GM23338 (cell line): ENCODE measurements around the gene HCLS1. TPM values are rescaled to one million over a fixed set of nuclear protein-coding genes. Genes with fewer than 3 reads are reported as not detected.

ENCODE experiments used
- ATAC-seq: fragments of 200-7000 bp; cut with Tn5 transposase; 3 replicates; pipeline ENCODE4 v1.9.1; 2020
- DNase-seq: peaks from one replicate; pipeline ENCODE4 v3.0.0-alpha.2; 2015; ENCODE audit warnings: low spot score
- H2AFZ ChIP-seq: fragments of 200-600 bp; sonication (generic); 2 replicates; pipeline ENCODE4 v1.8.0; 2016; ENCODE audit warnings: antibody characterized with exemption, mild to moderate bottlenecking, moderate library complexity
- H3F3A ChIP-seq: fragments of 200-600 bp; sonication (generic); replicated peaks from 2 replicates; pipeline ENCODE4 v1.8.0; 2017; ENCODE audit warnings: antibody characterized with exemption, mixed run types, low read depth
- H3K27ac ChIP-seq: fragments of 200-600 bp; sonication (generic); 2 replicates; pipeline ENCODE4 v1.6.1; 2016; ENCODE audit warnings: low read depth
- H3K27me3 ChIP-seq: fragments of 200-600 bp; sonication (generic); 2 replicates; pipeline ENCODE4 v1.8.0; 2016; ENCODE audit warnings: mild to moderate bottlenecking, mixed run types, moderate library complexity; ENCODE audit not compliant: insufficient read depth
- H3K36me3 ChIP-seq: fragments of 200-600 bp; sonication (generic); 2 replicates; pipeline ENCODE4 v1.8.0; 2016; ENCODE audit warnings: mild to moderate bottlenecking; ENCODE audit not compliant: insufficient read depth
- H3K4me1 ChIP-seq: fragments of 200-600 bp; sonication (generic); 2 replicates; pipeline ENCODE4 v1.8.0; 2016; ENCODE audit warnings: mild to moderate bottlenecking, moderate library complexity; ENCODE audit not compliant: insufficient read depth
- H3K4me2 ChIP-seq: fragments of 200-600 bp; sonication (generic); 2 replicates; pipeline ENCODE4 v1.7.1; 2017; ENCODE audit warnings: mixed run types
- H3K4me3 ChIP-seq: fragments of 200-600 bp; sonication (generic); 2 replicates; pipeline ENCODE4 v1.6.1; 2016; ENCODE audit warnings: mixed run types
- H3K79me2 ChIP-seq: fragments of 200-600 bp; sonication (generic); replicated peaks from 2 replicates; pipeline ENCODE4 v1.8.0; 2017; ENCODE audit warnings: mild to moderate bottlenecking; ENCODE audit not compliant: insufficient read depth
- H3K9me2 ChIP-seq: fragments of 200-600 bp; sonication (generic); 2 replicates; pipeline ENCODE4 v1.8.0; 2017; ENCODE audit not compliant: insufficient read depth
- H4K20me1 ChIP-seq: fragments of 200-600 bp; sonication (generic); replicated peaks from 2 replicates; pipeline ENCODE4 v1.8.0; 2017; ENCODE audit warnings: mild to moderate bottlenecking; ENCODE audit not compliant: insufficient read depth
- H3K27ac Mint-ChIP-seq: 2 replicates; pipeline ENCODE4 v1.8.0; 2020; ENCODE audit warnings: inconsistent platforms, mild to moderate bottlenecking, moderate library complexity, mixed read lengths
- H3K27me3 Mint-ChIP-seq: 3 replicates; pipeline ENCODE4 v1.8.0; 2022; ENCODE audit warnings: low read depth, mild to moderate bottlenecking, moderate library complexity, mixed read lengths, inconsistent platforms; ENCODE audit not compliant: insufficient read depth, poor library complexity
- H3K36me3 Mint-ChIP-seq: 3 replicates; pipeline ENCODE4 v1.8.0; 2021; ENCODE audit warnings: low read depth, mild to moderate bottlenecking, inconsistent platforms, moderate library complexity, mixed read lengths
- H3K4me1 Mint-ChIP-seq: 3 replicates; pipeline ENCODE4 v1.8.0; 2020; ENCODE audit warnings: mild to moderate bottlenecking, inconsistent platforms, mixed read lengths
- H3K4me3 Mint-ChIP-seq: 3 replicates; pipeline ENCODE4 v1.8.0; 2021; ENCODE audit warnings: moderate library complexity, mild to moderate bottlenecking, inconsistent platforms, mixed read lengths
- H3K9me3 Mint-ChIP-seq: 3 replicates; pipeline ENCODE4 v1.8.0; 2020; ENCODE audit warnings: moderate library complexity, mild to moderate bottlenecking, inconsistent platforms, mixed read lengths
- EZH2 ChIP-seq: fragments of 200-600 bp; sonication (generic); IDR thresholded peaks from one replicate; pipeline ENCODE4 v1.8.0; 2017; ENCODE audit warnings: antibody characterized with exemption, mild to moderate bottlenecking, low read depth; ENCODE audit not compliant: unreplicated experiment
- JUNB ChIP-seq: IDR thresholded peaks from one replicate; pipeline ENCODE4 v1.6.1; 2016; ENCODE audit warnings: antibody characterized with exemption; ENCODE audit not compliant: unreplicated experiment
- polyA plus RNA-seq: library from polyadenylated mRNA; unstranded; fragments of >200 nt; fragmentation: Nextera tagmentation; extraction: Ambion mirVana; gene quantifications from 2 replicates; pipeline ENCODE4 v1.2.1, GENCODE V29; 2016
- total RNA-seq: library from RNA; depleted of rRNA; stranded (reverse); fragments of >200 nt; shearing (Covaris generic); gene quantifications from 2 replicates; pipeline ENCODE4 v1.2.3, GENCODE V29; 2014
- TF ChIP-seq, protein P1 (sequence below): fragments of 250-450 bp; sonication (Bioruptor Pico); IDR thresholded peaks from 2 replicates; pipeline ENCODE4 v1.5.0; 2020; ENCODE audit warnings: mild to moderate bottlenecking, moderate library complexity
- TF ChIP-seq, protein P2 (sequence below): IDR thresholded peaks from one replicate; pipeline ENCODE4 v1.6.1; 2018; ENCODE audit warnings: antibody characterized with exemption; ENCODE audit not compliant: unreplicated experiment
- TF ChIP-seq, protein P3 (sequence below): IDR thresholded peaks from 2 replicates; pipeline ENCODE4 v1.6.1; 2016; ENCODE audit warnings: antibody characterized with exemption

HCLS1 gene
- total and polyA plus RNA-seq, 2 experiments from 2014 or later = 0.66 to 1.1 TPM

DNA sequence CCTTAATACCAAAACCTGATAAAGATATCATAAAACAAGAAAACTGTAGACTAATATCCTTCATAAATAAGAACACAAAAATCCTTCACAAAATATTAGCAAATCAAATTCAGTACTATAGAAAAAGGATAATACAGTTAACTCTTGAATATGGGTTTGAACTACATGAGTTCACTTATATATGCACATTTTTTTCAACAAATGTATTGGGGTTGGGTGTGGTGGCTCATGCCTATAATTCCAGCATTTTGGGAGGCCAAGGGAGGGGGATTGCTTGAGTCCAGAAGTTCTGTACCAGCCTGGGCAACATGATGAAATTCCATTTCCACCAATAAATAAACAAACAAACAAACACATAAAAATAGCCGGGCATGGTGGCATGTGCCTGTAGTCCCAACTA is 49.6 kb upstream of the HCLS1 start (continued):
- TF ChIP-seq, protein P1, sequence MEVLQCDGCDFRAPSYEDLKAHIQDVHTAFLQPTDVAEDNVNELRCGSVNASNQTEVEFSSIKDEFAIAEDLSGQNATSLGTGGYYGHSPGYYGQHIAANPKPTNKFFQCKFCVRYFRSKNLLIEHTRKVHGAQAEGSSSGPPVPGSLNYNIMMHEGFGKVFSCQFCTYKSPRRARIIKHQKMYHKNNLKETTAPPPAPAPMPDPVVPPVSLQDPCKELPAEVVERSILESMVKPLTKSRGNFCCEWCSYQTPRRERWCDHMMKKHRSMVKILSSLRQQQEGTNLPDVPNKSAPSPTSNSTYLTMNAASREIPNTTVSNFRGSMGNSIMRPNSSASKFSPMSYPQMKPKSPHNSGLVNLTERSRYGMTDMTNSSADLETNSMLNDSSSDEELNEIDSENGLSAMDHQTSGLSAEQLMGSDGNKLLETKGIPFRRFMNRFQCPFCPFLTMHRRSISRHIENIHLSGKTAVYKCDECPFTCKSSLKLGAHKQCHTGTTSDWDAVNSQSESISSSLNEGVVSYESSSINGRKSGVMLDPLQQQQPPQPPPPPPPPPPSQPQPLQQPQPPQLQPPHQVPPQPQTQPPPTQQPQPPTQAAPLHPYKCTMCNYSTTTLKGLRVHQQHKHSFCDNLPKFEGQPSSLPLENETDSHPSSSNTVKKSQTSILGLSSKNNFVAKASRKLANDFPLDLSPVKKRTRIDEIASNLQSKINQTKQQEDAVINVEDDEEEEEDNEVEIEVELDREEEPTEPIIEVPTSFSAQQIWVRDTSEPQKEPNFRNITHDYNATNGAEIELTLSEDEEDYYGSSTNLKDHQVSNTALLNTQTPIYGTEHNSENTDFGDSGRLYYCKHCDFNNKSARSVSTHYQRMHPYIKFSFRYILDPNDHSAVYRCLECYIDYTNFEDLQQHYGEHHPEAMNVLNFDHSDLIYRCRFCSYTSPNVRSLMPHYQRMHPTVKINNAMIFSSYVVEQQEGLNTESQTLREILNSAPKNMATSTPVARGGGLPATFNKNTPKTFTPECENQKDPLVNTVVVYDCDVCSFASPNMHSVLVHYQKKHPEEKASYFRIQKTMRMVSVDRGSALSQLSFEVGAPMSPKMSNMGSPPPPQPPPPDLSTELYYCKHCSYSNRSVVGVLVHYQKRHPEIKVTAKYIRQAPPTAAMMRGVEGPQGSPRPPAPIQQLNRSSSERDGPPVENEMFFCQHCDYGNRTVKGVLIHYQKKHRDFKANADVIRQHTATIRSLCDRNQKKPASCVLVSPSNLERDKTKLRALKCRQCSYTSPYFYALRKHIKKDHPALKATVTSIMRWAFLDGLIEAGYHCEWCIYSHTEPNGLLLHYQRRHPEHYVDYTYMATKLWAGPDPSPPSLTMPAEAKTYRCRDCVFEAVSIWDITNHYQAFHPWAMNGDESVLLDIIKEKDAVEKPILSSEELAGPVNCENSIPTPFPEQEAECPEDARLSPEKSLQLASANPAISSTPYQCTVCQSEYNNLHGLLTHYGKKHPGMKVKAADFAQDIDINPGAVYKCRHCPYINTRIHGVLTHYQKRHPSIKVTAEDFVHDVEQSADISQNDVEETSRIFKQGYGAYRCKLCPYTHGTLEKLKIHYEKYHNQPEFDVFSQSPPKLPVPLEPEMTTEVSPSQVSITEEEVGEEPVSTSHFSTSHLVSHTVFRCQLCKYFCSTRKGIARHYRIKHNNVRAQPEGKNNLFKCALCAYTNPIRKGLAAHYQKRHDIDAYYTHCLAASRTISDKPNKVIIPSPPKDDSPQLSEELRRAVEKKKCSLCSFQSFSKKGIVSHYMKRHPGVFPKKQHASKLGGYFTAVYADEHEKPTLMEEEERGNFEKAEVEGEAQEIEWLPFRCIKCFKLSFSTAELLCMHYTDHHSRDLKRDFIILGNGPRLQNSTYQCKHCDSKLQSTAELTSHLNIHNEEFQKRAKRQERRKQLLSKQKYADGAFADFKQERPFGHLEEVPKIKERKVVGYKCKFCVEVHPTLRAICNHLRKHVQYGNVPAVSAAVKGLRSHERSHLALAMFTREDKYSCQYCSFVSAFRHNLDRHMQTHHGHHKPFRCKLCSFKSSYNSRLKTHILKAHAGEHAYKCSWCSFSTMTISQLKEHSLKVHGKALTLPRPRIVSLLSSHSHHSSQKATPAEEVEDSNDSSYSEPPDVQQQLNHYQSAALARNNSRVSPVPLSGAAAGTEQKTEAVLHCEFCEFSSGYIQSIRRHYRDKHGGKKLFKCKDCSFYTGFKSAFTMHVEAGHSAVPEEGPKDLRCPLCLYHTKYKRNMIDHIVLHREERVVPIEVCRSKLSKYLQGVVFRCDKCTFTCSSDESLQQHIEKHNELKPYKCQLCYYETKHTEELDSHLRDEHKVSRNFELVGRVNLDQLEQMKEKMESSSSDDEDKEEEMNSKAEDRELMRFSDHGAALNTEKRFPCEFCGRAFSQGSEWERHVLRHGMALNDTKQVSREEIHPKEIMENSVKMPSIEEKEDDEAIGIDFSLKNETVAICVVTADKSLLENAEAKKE = no peak
- no peak for TF ChIP-seq EZH2
- TF ChIP-seq, protein P2, sequence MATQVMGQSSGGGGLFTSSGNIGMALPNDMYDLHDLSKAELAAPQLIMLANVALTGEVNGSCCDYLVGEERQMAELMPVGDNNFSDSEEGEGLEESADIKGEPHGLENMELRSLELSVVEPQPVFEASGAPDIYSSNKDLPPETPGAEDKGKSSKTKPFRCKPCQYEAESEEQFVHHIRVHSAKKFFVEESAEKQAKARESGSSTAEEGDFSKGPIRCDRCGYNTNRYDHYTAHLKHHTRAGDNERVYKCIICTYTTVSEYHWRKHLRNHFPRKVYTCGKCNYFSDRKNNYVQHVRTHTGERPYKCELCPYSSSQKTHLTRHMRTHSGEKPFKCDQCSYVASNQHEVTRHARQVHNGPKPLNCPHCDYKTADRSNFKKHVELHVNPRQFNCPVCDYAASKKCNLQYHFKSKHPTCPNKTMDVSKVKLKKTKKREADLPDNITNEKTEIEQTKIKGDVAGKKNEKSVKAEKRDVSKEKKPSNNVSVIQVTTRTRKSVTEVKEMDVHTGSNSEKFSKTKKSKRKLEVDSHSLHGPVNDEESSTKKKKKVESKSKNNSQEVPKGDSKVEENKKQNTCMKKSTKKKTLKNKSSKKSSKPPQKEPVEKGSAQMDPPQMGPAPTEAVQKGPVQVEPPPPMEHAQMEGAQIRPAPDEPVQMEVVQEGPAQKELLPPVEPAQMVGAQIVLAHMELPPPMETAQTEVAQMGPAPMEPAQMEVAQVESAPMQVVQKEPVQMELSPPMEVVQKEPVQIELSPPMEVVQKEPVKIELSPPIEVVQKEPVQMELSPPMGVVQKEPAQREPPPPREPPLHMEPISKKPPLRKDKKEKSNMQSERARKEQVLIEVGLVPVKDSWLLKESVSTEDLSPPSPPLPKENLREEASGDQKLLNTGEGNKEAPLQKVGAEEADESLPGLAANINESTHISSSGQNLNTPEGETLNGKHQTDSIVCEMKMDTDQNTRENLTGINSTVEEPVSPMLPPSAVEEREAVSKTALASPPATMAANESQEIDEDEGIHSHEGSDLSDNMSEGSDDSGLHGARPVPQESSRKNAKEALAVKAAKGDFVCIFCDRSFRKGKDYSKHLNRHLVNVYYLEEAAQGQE = no peak

DNA sequence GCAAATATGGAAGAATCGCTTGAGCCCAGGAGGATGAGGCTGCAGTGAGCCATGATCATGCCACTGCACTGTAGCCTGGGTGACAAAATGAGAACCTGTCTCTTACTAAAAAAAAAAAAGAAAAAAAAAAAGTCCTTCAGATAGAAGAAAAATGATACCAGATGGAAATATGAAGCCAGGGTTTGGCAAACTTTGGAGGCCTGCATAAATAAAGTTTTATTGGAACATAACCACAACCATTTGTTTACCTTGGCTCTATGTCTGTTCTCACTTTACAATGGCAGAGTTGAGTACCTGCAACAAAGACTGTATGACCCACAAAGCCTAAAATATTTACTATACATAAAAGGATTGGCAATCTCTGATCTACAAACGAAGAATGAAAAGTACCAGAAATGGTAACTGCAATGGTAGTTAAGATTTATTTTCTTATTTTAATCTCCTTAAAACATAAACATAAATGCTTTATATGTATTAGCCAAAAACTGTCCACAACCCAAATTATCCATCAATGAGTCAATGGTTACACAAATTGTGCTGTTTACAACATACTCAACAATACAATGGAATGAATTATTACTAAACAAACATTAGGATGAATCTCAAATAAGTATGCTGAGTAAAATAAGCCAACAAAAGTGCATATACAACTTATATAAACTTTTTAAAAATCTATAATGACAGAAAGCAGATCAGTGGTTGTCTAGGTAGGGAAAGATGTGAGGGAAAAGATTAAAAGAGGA is 47.0 kb upstream of the HCLS1 start:
- no peaks in the 10 kb centered on the region for H3F3A ChIP-seq
- no peak overlapping the region for H3K4me3 Mint-ChIP-seq
- no peaks in the 10 kb centered on the region for H3K9me3 Mint-ChIP-seq
- H3K36me3 ChIP-seq = no peaks in the 10 kb centered on the region
- DNase-seq (no peak), ATAC-seq (no peak)
- H3K4me1 ChIP-seq = no peaks in the 10 kb centered on the region
- peaks cover 2% of the 10 kb centered on the region; the same call in 1 of the 3 replicates for H3K4me1 Mint-ChIP-seq
- H3K27me3 ChIP-seq = no peaks in the 10 kb centered on the region
- no peak overlapping the region for H3K27ac ChIP-seq
- no peaks in the 10 kb centered on the region for H3K27me3 Mint-ChIP-seq
- H3K27ac Mint-ChIP-seq = no peak overlapping the region
- no peak overlapping the region for H3K4me3 ChIP-seq
- H3K79me2 ChIP-seq = no peaks in the 10 kb centered on the region
- no peak overlapping the region for H2AFZ ChIP-seq
- H3K9me2 ChIP-seq = no peaks in the 10 kb centered on the region
- H3K36me3 Mint-ChIP-seq = peaks cover 21% of the 10 kb centered on the region
- no peaks in the 10 kb centered on the region for H4K20me1 ChIP-seq
- TF ChIP-seq, protein P2 = no peak
- TF ChIP-seq JUNB = no peak
- TF ChIP-seq, protein P3, sequence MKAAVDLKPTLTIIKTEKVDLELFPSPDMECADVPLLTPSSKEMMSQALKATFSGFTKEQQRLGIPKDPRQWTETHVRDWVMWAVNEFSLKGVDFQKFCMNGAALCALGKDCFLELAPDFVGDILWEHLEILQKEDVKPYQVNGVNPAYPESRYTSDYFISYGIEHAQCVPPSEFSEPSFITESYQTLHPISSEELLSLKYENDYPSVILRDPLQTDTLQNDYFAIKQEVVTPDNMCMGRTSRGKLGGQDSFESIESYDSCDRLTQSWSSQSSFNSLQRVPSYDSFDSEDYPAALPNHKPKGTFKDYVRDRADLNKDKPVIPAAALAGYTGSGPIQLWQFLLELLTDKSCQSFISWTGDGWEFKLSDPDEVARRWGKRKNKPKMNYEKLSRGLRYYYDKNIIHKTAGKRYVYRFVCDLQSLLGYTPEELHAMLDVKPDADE = no peak
- H3K4me2 ChIP-seq = no peak overlapping the region
